GM12864 (cell line): Measurements from ENCODE around the gene SNX20.

Experiments
- DNase-seq: peaks from one replicate; pipeline ENCODE4 v3.0.0-alpha.2; 2011; ENCODE audit warnings: low read depth
- H3K4me3 ChIP-seq: 2 replicates; pipeline ENCODE4 v1.5.1; 2011; ENCODE audit warnings: mild to moderate bottlenecking, low read depth, low read length, control low read depth
- TF ChIP-seq, protein P1 (sequence below): IDR thresholded peaks from 2 replicates; pipeline ENCODE4 v1.5.1; 2011; ENCODE audit warnings: low read depth, mild to moderate bottlenecking, moderate library complexity, low read length, control low read depth, inconsistent platforms; ENCODE audit errors: missing control alignments

Gene SNX20

DNA sequence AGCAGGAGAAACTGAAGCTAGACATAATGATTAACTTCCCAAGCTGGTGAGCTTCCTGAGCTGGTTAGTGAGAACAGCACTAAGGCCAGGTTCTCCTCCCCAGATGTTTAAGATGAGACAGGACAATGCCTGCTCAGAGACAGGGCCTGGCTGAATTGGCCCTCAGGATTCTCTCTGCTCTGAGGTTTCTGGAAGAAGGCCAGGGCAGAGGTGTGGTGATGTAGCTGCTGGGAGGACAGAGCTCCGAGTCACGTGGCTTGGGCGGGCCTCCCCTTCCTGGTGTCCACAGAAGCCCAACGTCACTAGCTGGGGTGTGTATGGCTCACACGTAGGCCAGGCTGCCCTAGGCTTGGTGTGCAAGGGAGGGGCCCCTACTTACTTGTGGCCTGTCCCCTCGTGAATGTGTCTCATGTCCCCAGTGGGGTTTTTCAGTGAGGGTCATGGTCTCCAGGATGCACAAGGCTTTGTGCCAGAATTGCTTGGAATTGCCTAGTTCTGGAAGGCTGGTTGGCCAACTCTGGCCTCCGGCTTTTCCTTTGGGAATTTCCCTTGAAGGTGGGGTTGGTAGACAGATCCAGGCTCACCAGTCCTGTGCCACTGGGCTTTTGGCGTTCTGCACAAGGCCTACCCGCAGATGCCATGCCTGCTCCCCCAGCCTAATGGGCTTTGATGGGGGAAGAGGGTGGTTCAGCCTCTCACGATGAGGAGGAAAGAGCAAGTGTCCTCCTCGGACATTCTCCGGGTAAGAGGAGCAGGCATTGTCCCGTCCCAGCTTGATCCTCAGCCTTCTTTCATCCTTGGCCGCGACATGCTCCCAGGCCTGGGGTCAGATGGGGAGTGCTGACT is 15.7 kb upstream of the SNX20 start:
- H3K4me3 ChIP-seq: no peak overlapping the region
- peak; percentile 62 for DNase-seq
- TF ChIP-seq, protein P1, sequence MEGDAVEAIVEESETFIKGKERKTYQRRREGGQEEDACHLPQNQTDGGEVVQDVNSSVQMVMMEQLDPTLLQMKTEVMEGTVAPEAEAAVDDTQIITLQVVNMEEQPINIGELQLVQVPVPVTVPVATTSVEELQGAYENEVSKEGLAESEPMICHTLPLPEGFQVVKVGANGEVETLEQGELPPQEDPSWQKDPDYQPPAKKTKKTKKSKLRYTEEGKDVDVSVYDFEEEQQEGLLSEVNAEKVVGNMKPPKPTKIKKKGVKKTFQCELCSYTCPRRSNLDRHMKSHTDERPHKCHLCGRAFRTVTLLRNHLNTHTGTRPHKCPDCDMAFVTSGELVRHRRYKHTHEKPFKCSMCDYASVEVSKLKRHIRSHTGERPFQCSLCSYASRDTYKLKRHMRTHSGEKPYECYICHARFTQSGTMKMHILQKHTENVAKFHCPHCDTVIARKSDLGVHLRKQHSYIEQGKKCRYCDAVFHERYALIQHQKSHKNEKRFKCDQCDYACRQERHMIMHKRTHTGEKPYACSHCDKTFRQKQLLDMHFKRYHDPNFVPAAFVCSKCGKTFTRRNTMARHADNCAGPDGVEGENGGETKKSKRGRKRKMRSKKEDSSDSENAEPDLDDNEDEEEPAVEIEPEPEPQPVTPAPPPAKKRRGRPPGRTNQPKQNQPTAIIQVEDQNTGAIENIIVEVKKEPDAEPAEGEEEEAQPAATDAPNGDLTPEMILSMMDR: no peak

DNA sequence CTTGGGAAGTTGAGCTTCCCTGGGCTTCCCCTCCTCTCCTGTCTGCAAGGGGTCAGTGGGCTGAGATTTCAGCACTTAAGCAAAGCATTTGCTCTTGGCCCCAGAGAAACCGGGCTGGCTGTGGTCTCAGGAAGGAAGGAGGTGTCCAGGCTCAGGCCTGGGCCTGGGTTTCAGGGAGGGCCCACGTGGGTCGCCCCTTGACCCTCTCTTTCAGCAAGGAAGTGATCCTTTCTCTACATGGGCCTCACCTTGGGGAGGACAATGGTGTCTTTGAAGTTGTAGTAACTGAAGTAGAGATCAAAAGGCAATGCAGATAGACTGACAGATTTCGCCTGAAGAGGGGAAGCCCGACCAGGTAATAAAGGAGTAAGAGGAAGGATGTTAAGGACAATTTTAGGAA is 15.0 kb upstream of the SNX20 start:
- no peak for DNase-seq
- H3K4me3 ChIP-seq: no peak overlapping the region
- TF ChIP-seq, protein P1: no peak

DNA sequence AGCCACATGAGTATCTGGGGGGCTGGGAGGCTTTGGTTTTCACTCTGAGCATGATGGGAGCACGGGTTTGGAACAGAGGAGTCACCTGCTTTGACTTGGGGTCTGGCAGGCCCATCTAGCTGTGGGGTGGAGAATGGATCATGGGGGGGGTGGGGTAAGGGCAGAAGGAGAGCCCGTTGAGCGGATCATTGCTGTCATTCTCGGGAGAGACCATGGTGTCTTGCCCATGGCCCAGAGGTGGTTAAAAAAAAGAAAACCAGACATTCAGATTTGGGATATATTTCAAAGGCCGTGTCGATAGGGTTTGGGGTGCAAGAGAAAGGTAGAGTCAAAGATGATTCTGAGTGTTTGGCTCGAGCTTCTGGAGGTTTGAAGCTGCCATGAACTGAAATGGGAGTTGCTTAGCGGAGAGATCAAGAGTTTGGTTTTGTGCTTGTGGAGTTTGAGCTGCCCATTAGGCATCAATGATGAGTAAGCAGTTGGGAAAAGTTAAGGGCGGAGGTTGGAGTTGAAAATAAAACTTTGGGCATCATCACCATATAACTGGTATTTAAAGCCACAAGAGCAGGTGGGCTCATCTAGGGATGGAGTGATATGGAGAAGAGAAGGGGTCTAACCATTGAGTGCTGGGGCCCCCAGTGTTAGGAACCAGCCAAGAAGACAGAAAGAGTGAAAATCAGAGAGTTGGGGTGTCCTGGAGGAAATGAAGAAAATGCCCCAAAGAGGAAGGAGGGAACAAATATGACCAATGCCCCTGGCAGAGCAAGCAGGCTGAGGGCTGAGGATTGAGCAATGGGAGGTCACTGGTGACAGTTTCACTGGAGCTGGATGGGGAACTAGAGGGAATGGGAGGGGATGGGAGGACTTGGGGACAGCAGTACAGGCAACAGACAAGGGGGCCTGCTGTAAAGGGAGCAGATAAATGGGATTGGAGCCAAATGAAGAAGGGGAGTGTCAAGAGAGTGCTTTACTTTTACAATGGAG is 14.2 kb upstream of the SNX20 start:
- TF ChIP-seq, protein P1: no peak
- H3K4me3 ChIP-seq: no peak overlapping the region
- DNase-seq: no peak

DNA sequence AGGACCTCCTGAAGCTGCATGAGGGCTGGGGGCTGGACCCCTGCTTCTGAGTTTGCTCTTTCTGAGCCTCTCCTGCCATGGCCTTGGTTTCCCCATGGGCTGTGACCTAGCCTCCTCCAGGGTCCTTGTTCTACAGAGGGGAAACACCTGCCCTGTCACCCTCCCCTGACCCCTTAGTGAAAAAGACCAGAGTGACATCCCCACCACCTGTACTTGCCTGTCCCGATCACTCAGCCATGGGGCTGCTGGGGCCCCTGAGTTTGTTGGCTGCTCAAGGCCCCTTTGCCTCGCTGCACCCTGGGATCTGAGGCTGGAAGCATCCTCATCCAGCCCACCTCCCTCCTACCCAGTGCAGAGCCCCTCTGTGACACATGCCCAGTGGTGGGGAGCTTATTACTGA is 13.1 kb upstream of the SNX20 start:
- peak overlapping the region; percentile 50 for H3K4me3 ChIP-seq
- TF ChIP-seq, protein P1: no peak
- no peak for DNase-seq

DNA sequence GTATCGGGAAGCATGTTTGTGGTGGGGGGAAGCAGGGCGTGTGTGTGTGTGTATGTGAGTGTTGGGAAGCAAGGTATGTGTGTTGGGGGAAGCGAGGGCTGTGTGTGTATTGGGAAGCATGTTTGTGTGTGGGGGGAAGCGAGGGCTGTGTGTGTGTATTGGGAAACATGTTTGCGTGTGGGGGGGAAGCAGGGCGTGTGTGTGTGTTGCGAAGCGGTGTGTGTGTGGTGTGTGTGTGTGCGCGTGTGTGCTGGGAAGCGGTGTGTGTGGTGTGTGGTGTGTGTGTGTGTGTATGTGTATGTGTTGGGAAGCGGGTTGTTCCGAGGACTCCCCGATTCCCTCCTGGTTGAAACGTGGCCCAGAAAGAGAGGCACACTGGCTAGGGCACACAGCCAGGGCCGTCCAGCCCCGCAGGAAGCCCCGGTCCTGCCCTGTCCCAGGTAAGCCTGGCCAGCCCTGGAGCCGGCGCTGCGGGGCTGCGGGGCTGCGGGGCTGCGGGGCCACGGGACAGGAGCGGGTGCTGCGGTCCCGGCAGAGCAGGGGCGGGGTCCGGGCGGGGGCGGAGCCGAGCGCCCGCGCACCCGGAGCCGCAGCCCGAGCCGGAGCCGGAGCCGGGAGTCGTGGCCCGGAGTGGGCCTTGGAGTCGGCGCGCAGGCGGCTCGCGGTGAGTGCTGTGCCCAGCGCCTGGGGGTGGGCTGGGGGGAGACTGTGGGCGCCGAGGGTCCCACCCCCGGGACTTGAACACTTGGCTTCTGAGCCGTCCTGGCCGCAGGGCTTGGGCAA is 12.1 kb upstream of the SNX20 start, which contains the start of gene NOD2:
NOD2 (plus strand) TSS at position 608 of the 783 bp plus-strand sequence. CDS start 5,890 bp downstream, outside the sequence.
- no peak for DNase-seq
- TF ChIP-seq, protein P1: no peak
- H3K4me3 ChIP-seq: peak within 1 kb of the TSS; percentile 50

DNA sequence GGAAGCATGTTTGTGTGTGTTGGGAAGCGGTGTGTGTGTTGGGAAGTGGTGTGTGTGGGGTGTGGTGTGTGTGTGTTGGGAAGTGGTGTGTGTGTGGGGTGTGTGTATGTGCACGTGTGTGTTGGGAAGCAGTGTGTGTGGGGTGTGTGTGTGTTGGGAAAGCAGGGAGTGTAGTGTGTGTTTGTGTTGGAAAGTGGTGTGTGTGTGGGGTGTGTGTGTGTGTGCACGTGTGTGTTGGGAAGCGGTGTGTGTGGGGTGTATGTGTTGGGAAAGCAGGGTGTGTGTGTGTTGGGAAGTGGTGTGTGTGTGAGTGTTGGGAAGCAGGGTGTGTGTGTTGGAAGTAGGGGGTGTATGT is 11.5 kb upstream of the SNX20 start:
- TF ChIP-seq, protein P1: no peak
- no peak for DNase-seq
- no peak overlapping the region for H3K4me3 ChIP-seq
